ENCODE data around the gene CTNND2. TPM values are rescaled to one million over a fixed set of nuclear protein-coding genes. Genes with fewer than 3 reads are reported as not detected.

CTNND2 gene
- total RNA-seq, 1 donor from 2014 or later: 6.9 TPM

DNA sequence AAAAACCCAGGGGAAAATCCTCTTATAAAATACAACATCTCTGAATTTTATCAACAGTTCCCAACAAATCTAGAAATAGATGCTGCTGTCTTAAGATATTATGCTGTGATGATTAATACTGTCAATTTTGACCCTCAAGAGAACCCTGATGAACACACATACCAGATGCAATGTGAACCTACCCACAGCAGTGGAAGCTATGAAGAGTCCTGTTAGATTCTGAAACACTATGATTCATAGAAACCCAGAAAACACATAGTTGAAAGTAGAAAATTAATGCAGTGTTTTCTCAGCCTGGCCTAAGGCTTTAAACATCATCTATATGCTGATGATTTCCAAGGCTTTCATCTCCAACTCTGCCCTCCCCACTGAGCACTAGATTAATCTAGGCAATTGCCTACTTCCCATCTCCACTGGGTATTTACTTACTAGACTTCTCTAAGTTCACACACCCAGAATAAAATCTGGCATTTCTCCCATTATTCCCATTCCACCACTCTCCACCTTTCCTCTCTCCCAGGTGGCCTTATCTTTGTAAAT, 296.2 kb downstream of the CTNND2 start:
- Histone ChIP-seq H3K27ac (no peak overlapping the region), H3K36me3 (no peaks in the 10 kb centered on the region), H3K4me3 (no peak overlapping the region), H3K27me3 (no peaks in the 10 kb centered on the region), H3K9me3 (no peaks in the 10 kb centered on the region), H3K4me1 (no peaks in the 10 kb centered on the region)
- intact Hi-C loops (cut with DNase I): no loop called here
- ATAC-seq (no peak), DNase-seq (no peak)
- TF ChIP-seq, protein P1, sequence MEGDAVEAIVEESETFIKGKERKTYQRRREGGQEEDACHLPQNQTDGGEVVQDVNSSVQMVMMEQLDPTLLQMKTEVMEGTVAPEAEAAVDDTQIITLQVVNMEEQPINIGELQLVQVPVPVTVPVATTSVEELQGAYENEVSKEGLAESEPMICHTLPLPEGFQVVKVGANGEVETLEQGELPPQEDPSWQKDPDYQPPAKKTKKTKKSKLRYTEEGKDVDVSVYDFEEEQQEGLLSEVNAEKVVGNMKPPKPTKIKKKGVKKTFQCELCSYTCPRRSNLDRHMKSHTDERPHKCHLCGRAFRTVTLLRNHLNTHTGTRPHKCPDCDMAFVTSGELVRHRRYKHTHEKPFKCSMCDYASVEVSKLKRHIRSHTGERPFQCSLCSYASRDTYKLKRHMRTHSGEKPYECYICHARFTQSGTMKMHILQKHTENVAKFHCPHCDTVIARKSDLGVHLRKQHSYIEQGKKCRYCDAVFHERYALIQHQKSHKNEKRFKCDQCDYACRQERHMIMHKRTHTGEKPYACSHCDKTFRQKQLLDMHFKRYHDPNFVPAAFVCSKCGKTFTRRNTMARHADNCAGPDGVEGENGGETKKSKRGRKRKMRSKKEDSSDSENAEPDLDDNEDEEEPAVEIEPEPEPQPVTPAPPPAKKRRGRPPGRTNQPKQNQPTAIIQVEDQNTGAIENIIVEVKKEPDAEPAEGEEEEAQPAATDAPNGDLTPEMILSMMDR (IDR thresholded peaks at IDR 0.05): no peak

DNA sequence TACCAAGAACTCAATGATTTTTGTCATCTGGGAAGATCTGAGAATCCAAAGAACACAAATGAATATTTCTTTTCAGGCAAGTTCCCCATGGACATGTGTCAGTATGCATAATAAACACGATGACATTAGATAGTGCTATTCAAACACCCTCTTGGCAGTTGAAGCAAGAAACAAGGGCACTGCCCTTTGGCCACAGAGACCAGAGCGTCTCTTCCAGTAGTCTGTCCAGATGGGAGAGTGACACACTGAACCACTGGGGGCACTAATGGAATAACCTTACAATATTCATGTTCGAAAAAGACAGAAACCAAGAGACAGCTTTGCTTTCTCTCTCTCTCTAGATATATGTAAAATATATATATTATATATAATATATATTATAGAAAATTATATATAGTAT, 301.9 kb downstream of the CTNND2 start:
- no peaks in the 10 kb centered on the region for H3K36me3 ChIP-seq
- ATAC-seq (no peak), DNase-seq (no peak)
- intact Hi-C loops (cut with DNase I): no loop called here
- H3K4me3 ChIP-seq: no peak overlapping the region
- H3K27ac ChIP-seq: no peak overlapping the region
- H3K27me3 ChIP-seq: no peaks in the 10 kb centered on the region
- no peaks in the 10 kb centered on the region for H3K4me1 ChIP-seq
- TF ChIP-seq, protein P1 (IDR thresholded peaks at IDR 0.05): no peak
- H3K9me3 ChIP-seq: no peaks in the 10 kb centered on the region

DNA sequence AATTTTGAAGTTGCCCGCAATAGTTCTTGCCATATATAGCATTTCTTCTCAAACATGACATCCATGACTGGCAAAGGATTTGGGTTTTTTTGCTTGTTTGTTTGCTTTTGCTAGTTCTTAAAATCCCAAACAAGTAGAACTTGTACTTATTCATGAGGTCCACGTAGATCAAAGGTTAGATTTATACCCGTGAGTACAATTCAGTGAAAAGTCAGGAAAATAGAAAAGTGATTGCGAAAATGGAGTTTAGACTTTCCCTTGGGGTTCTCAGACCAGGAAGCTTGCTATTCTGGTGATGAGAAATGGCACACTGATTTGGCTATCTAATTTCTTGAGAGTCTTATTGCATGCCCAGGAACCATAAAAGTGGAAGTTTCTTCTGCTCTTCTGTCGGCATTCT, 304.7 kb downstream of the CTNND2 start:
- H3K27me3 ChIP-seq: no peaks in the 10 kb centered on the region
- ATAC-seq (no peak), DNase-seq (no peak)
- H3K27ac ChIP-seq: no peak overlapping the region
- no peaks in the 10 kb centered on the region for H3K4me1 ChIP-seq
- intact Hi-C loops (cut with DNase I): no loop called here
- no peak overlapping the region for H3K4me3 ChIP-seq
- no peaks in the 10 kb centered on the region for H3K9me3 ChIP-seq
- H3K36me3 ChIP-seq: no peaks in the 10 kb centered on the region
- TF ChIP-seq, protein P1 (IDR thresholded peaks at IDR 0.05): no peak

DNA sequence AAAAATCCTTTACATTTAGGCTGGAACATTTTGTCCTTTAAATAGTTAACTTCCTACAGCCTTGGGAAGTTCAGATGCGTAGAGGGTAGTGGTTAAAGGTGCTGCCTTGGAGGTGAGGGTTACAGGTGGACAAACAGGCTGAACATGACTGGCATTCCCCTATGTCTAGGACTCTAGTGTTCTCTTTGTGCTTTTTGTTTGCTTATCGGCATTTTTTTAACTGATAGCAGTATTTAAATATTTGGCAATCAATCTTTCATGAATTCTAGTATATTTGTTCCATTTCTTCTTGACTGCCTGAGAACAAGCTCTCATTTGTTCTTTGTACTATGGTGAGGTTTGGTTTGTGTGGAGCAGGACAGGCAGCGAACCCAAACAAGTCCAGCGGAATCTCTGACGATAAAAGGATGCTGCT, 307.6 kb downstream of the CTNND2 start:
- no peaks in the 10 kb centered on the region for H3K36me3 ChIP-seq
- intact Hi-C loops (cut with DNase I): no loop called here
- no peak for ATAC-seq

DNA sequence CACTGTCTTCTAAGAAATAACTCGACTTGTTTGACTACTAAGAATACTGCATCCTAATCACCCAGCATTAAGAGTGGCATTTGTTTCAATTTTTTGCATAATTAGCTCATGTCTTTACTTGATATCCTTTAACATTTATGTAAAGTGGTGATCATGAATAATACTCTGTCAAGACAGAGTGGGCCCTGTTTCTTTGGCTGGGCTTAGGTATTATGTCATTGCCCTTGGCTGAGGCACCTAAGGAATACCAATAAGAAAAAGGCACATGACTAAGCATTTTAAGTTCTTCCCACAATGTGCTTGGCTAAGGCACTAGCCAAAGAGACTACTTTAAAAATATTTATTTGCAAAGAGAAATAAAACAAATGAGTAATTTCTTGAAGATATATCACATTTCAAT, 308.1 kb downstream of the CTNND2 start:
- Histone ChIP-seq H3K9me3 (no peaks in the 10 kb centered on the region), H3K27ac (no peak overlapping the region), H3K36me3 (no peaks in the 10 kb centered on the region), H3K4me1 (no peaks in the 10 kb centered on the region), H3K27me3 (no peaks in the 10 kb centered on the region), H3K4me3 (no peak overlapping the region)
- intact Hi-C loops (cut with DNase I): no loop called here
- ATAC-seq (no peak), DNase-seq (no peak)
- TF ChIP-seq, protein P1 (IDR thresholded peaks at IDR 0.05): no peak

More for the DNA sequence above, 307.6 kb downstream of the CTNND2 start:
- TF ChIP-seq, protein P1 (IDR thresholded peaks at IDR 0.05): no peak
- DNase-seq: no peak
- no peaks in the 10 kb centered on the region for H3K4me1 ChIP-seq
- no peaks in the 10 kb centered on the region for H3K27me3 ChIP-seq
- H3K4me3 ChIP-seq: no peak overlapping the region
- no peak overlapping the region for H3K27ac ChIP-seq
- H3K9me3 ChIP-seq: no peaks in the 10 kb centered on the region

DNA sequence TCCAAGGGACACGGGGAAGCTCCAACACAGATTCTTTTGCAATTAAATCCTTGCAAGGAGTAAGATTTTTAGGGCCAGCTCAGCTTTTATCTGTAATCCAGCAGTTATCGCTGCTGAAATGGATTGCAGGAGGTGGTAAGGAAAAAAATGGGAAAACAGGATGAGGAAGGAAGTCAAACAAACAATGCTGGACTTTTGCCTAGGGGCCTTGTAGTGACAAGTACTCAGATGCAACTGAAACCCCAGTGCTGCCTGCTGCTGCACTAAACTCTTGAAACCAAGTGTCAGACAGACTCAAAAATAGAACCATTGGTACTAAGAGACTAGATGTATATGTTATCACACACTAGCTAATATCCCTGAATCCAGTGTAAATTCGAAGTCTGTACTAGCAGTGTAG, 309.2 kb downstream of the CTNND2 start:
- H3K27me3 ChIP-seq: no peaks in the 10 kb centered on the region
- no peaks in the 10 kb centered on the region for H3K4me1 ChIP-seq
- no peaks in the 10 kb centered on the region for H3K36me3 ChIP-seq
- no peak overlapping the region for H3K4me3 ChIP-seq
- no peak overlapping the region for H3K27ac ChIP-seq
- intact Hi-C loops (cut with DNase I): no loop called here
- ATAC-seq (no peak), DNase-seq (no peak)
- no peaks in the 10 kb centered on the region for H3K9me3 ChIP-seq
- TF ChIP-seq, protein P1 (IDR thresholded peaks at IDR 0.05): no peak
